ENCODE results near the gene AGR3.

AGR3 gene

DNA sequence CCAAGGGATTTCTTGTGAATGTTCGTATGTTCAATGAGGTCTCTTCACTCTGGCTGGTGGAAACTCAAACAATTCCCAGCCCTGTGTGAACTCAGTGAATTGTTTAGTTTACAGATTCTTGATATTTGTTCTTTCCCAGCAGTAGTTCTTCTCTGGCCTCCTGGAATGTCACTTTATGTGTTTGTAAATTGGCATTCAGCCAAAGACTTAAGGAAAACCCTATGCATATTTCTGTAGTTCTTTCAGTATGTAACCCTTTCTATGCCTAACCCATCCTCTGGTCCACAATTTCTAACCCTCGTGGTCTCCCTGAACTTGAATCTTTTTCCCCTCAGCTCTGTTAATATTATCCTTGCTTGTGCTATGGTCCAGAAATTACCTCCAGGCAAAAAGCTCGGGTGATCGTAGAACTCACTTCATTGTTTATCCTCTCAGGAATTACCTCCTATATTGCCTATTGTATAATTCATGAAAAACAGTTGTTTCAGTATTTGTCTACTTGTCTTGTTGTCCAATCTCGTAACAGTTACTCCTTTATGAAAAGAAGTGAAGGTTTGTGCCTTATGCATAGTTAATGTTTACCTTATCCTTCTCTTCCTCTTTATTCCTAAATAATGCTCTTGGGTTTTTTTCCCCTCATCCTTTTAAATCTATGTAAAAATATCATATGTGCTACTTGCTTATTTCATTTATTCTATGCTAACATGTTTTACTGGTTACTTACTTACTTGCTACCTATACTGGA is 23.7 kb upstream of the AGR3 start:
- DNase-seq (ENCODE audit: low spot score), result no peak
- TF ChIP-seq, protein P1, sequence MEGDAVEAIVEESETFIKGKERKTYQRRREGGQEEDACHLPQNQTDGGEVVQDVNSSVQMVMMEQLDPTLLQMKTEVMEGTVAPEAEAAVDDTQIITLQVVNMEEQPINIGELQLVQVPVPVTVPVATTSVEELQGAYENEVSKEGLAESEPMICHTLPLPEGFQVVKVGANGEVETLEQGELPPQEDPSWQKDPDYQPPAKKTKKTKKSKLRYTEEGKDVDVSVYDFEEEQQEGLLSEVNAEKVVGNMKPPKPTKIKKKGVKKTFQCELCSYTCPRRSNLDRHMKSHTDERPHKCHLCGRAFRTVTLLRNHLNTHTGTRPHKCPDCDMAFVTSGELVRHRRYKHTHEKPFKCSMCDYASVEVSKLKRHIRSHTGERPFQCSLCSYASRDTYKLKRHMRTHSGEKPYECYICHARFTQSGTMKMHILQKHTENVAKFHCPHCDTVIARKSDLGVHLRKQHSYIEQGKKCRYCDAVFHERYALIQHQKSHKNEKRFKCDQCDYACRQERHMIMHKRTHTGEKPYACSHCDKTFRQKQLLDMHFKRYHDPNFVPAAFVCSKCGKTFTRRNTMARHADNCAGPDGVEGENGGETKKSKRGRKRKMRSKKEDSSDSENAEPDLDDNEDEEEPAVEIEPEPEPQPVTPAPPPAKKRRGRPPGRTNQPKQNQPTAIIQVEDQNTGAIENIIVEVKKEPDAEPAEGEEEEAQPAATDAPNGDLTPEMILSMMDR (conservative IDR thresholded peaks at IDR 0.05; ENCODE audit: low read depth), result no peak
- ChIA-PET CTCF (no interaction called here), POLR2A (ENCODE audit: low non-redundant PET) (no interaction called here)
- no peak overlapping the region for H3K27ac ChIP-seq

- CTCF ChIA-PET, result interaction anchor here (0.5 kb wide), 1 partner anchor 356 kb away, joined by 3 read pairs; no protein-coding TSS in a partner anchor
- POLR2A ChIA-PET (ENCODE audit: low non-redundant PET), result no interaction called here
- H3K27ac ChIP-seq, result no peak overlapping the region
- TF ChIP-seq, protein P1 (conservative IDR thresholded peaks at IDR 0.05; ENCODE audit: low read depth), result no peak
- no peak for DNase-seq (ENCODE audit: low spot score)
Measured at GRCh38 chr7:16904076-16904475, 22.3 kb upstream of the AGR3 start.

GRCh38 chr7:16900209-16900768 is 18.5 kb upstream of the AGR3 start:
- peak overlapping the region; percentile 52; the same call in 1 of the 2 replicates for H3K27ac ChIP-seq
- ChIA-PET CTCF (interaction anchor here (0.7 kb wide), 1 partner anchor 87 kb away, joined by 3 read pairs; no protein-coding TSS in a partner anchor), POLR2A (ENCODE audit: low non-redundant PET) (no interaction called here)
- DNase-seq (ENCODE audit: low spot score), result no peak
- TF ChIP-seq, protein P1 (conservative IDR thresholded peaks at IDR 0.05; ENCODE audit: low read depth), result no peak

- TF ChIP-seq, protein P1 (conservative IDR thresholded peaks at IDR 0.05; ENCODE audit: low read depth), result no peak
- no peak for DNase-seq (ENCODE audit: low spot score)
- H3K27ac ChIP-seq, result no peak overlapping the region
- ChIA-PET CTCF (interaction anchor here (0.6 to 1.7 kb wide), 6 partner anchors 26 to 748 kb away, joined by 3 to 10 read pairs (median 4); no protein-coding TSS in a partner anchor), POLR2A (ENCODE audit: low non-redundant PET) (no interaction called here)
Measured at GRCh38 chr7:16891874-16892643, 10.3 kb upstream of the AGR3 start.

DNA sequence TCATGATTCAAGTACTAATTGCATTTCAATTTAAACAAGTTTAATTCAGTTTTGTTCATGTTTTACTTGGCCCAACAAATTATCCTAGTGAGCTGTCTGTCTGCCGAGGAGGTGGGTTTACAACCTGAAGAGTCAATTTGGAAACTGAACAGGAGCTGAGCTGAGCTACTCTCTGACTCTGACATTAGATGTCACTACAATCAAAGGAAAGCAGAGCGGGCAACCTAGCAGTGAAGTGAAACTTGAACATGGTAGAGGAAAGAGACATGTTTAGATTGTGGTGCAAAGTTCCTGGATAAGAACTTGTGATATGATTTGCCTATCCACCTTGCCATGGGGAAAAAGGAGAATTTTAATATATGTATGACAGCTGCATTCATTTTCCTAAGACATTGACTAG is 9.6 kb upstream of the AGR3 start:
- peak; percentile 43 for DNase-seq (ENCODE audit: low spot score)
- TF ChIP-seq, protein P1 (conservative IDR thresholded peaks at IDR 0.05; ENCODE audit: low read depth), result peak; percentile 70
- no peak overlapping the region for H3K27ac ChIP-seq
- CTCF ChIA-PET, result interaction anchor here (0.9 to 1.7 kb wide), 4 partner anchors 26 to 92 kb away, joined by 3 to 8 read pairs (median 3); no protein-coding TSS in a partner anchor
- POLR2A ChIA-PET (ENCODE audit: low non-redundant PET), result no interaction called here

DNA sequence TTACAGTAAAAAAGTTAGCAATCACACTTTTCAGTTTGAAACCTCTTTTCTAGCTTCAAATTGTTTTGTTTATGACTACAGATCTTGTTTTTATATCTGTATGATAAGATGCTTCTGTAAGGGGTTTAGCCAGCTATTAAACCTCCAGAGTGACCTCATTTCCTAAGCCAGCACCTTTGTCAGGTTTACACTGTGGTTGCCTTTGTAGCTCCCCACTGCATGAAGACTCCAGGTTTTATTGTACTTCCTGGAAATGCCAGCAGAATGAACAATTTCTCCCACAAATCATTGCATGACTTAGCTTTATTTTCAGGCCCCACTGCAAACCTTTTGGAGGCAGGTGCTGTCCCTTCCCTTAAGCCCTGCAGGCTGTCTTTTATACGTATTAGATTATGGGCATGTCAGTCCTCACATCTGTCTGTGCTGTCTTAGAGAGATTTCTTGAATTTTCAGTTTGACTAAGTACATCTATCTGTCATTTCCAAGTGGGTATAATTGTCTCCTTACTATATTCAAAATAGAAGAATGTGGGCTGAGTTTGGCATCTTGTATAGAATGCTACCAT is 8.2 kb upstream of the AGR3 start:
- DNase-seq (ENCODE audit: low spot score), result no peak
- CTCF ChIA-PET, result interaction anchor here (0.6 kb wide), 1 partner anchor 73 kb away, joined by 3 read pairs; no protein-coding TSS in a partner anchor
- TF ChIP-seq, protein P1 (conservative IDR thresholded peaks at IDR 0.05; ENCODE audit: low read depth), result no peak
- H3K27ac ChIP-seq, result no peak overlapping the region
- POLR2A ChIA-PET (ENCODE audit: low non-redundant PET), result no interaction called here
